ENCODE data around the gene LCN10. TPM values are rescaled to one million over a fixed set of nuclear protein-coding genes. Genes with fewer than 3 reads are reported as not detected.

The LCN10 gene
- total and polyA plus RNA-seq, 2 donors (not counting 3 experiments of a cell fraction or from before 2014, with no cell fraction given): not detected

GRCh38 chr9:136756836-136757235, 14.1 kb upstream of the LCN10 start:
- H3K9me3 ChIP-seq (replicated peaks; ENCODE audit: control insufficient read depth, insufficient read depth, low read length): no peaks in the 10 kb centered on the region
- TF ChIP-seq POLR2A (IDR thresholded peaks at IDR 0.05; ENCODE audit: low read depth, low read length): no peak
- TF ChIP-seq FOS (IDR thresholded peaks at IDR 0.05; ENCODE audit: borderline replicate concordance, insufficient read depth, low read length): no peak
- no peak for TF ChIP-seq POLR2AphosphoS5 (IDR thresholded peaks at IDR 0.05; ENCODE audit: insufficient read depth, low read depth, low read length)
- TF ChIP-seq MYC (IDR thresholded peaks at IDR 0.05; ENCODE audit: low read depth, low read length): no peak
- no peak for TF ChIP-seq CTCF (IDR thresholded peaks at IDR 0.05; ENCODE audit: extremely low read depth in 1 of 2, insufficient read depth in 1 of 2, low read depth in 1 of 2, low read length in 2 of 2)
- no peak for TF ChIP-seq JUN (IDR thresholded peaks at IDR 0.05; ENCODE audit: borderline replicate concordance, insufficient read depth, insufficient read length, low read depth)
- TF ChIP-seq EZH2 (IDR thresholded peaks at IDR 0.05; ENCODE audit: borderline replicate concordance, low read depth, low read length, severe bottlenecking): no peak
- no peak overlapping the region for H3K27ac ChIP-seq (ENCODE audit: insufficient read depth, low read depth, low read length)
- H3K4me1 ChIP-seq (ENCODE audit: control insufficient read depth, extremely low read depth, insufficient read depth, low read length): no peaks in the 10 kb centered on the region
- no peak overlapping the region for H3K9ac ChIP-seq (replicated peaks; ENCODE audit: extremely low read depth, insufficient read depth, low read length)
- DNase-seq (ENCODE audit: low read depth, low spot score): no peak
- dilution Hi-C loops (cut with MboI; ENCODE audit: extremely low pct_ligation_motif_present, low sequenced_read_pairs): no loop called here
- BruUV-seq (replicated peaks): no TSS peak
- peaks cover 0 to 3% of the 10 kb centered on the region in 2 experiments for H3K27me3 ChIP-seq (ENCODE audit: control insufficient read depth in 2 of 2, insufficient read depth in 2 of 2, low read length in 2 of 2)
- no peak for FAIRE-seq
- H3K36me3 ChIP-seq (ENCODE audit: control insufficient read depth in 2 of 2, extremely low read depth in 1 of 2, insufficient read depth in 2 of 2, low read length in 2 of 2): no peaks in the 10 kb centered on the region
- H3K4me2 ChIP-seq (ENCODE audit: insufficient read depth, low read length): no peak overlapping the region
- no peaks in the 10 kb centered on the region for H3K9me1 ChIP-seq (replicated peaks; ENCODE audit: control insufficient read depth, extremely low read depth, insufficient read depth, low read length)
- POLR2A ChIA-PET: no interaction called here
- intact Hi-C loops (cut with micrococcal nuclease): no loop called here
- no peak overlapping the region for H2AFZ ChIP-seq (ENCODE audit: low read depth, low read length)
- no peaks in the 10 kb centered on the region for H3K79me2 ChIP-seq (ENCODE audit: control insufficient read depth, insufficient read depth, low read length)
- CTCF ChIA-PET: no interaction called here
- no peaks in the 10 kb centered on the region for H4K20me1 ChIP-seq (replicated peaks; ENCODE audit: control insufficient read depth, extremely low read depth, insufficient read depth, low read length)
- no peak overlapping the region for H3K4me3 ChIP-seq (replicated peaks in 1 of 3; ENCODE audit: insufficient read depth in 1 of 3, low read depth in 1 of 3, low read length in 3 of 3)

GRCh38 chr9:136756134-136756438, 13.3 kb upstream of the LCN10 start:
- Histone ChIP-seq H3K79me2 (ENCODE audit: control insufficient read depth, insufficient read depth, low read length) (no peaks in the 10 kb centered on the region), H2AFZ (ENCODE audit: low read depth, low read length) (no peak overlapping the region), H3K4me1 (ENCODE audit: control insufficient read depth, extremely low read depth, insufficient read depth, low read length) (no peaks in the 10 kb centered on the region), H4K20me1 (replicated peaks; ENCODE audit: control insufficient read depth, extremely low read depth, insufficient read depth, low read length) (no peaks in the 10 kb centered on the region), H3K9me3 (replicated peaks; ENCODE audit: control insufficient read depth, insufficient read depth, low read length) (no peaks in the 10 kb centered on the region), H3K9ac (replicated peaks; ENCODE audit: extremely low read depth, insufficient read depth, low read length) (no peak overlapping the region), H3K27me3 (ENCODE audit: control insufficient read depth in 2 of 2, insufficient read depth in 2 of 2, low read length in 2 of 2) (peaks cover 3% of the 10 kb centered on the region in 2 experiments), H3K36me3 (ENCODE audit: control insufficient read depth in 2 of 2, extremely low read depth in 1 of 2, insufficient read depth in 2 of 2, low read length in 2 of 2) (no peaks in the 10 kb centered on the region), H3K27ac (ENCODE audit: insufficient read depth, low read depth, low read length) (no peak overlapping the region), H3K4me2 (ENCODE audit: insufficient read depth, low read length) (no peak overlapping the region), H3K9me1 (replicated peaks; ENCODE audit: control insufficient read depth, extremely low read depth, insufficient read depth, low read length) (no peaks in the 10 kb centered on the region), H3K4me3 (replicated peaks in 1 of 3; ENCODE audit: insufficient read depth in 1 of 3, low read depth in 1 of 3, low read length in 3 of 3) (no peak overlapping the region)
- FAIRE-seq (no peak), DNase-seq (ENCODE audit: low read depth, low spot score) (no peak)
- BruUV-seq (replicated peaks): no TSS peak
- ChIA-PET CTCF (no interaction called here), POLR2A (no interaction called here)
- dilution Hi-C loops (cut with MboI; ENCODE audit: extremely low pct_ligation_motif_present, low sequenced_read_pairs): no loop called here
- TF ChIP-seq EZH2 (IDR thresholded peaks at IDR 0.05; ENCODE audit: borderline replicate concordance, low read depth, low read length, severe bottlenecking) (no peak), JUN (IDR thresholded peaks at IDR 0.05; ENCODE audit: borderline replicate concordance, insufficient read depth, insufficient read length, low read depth) (no peak), FOS (IDR thresholded peaks at IDR 0.05; ENCODE audit: borderline replicate concordance, insufficient read depth, low read length) (no peak), CTCF (IDR thresholded peaks at IDR 0.05; ENCODE audit: extremely low read depth in 1 of 2, insufficient read depth in 1 of 2, low read depth in 1 of 2, low read length in 2 of 2) (no peak), POLR2A (IDR thresholded peaks at IDR 0.05; ENCODE audit: low read depth, low read length) (no peak), GATA2 (IDR thresholded peaks at IDR 0.05; ENCODE audit: insufficient read depth, insufficient read length, low read depth, low read length) (no peak), POLR2AphosphoS5 (IDR thresholded peaks at IDR 0.05; ENCODE audit: insufficient read depth, low read depth, low read length) (no peak), MYC (IDR thresholded peaks at IDR 0.05; ENCODE audit: low read depth, low read length) (no peak)
- TF ChIP-seq, protein P1, sequence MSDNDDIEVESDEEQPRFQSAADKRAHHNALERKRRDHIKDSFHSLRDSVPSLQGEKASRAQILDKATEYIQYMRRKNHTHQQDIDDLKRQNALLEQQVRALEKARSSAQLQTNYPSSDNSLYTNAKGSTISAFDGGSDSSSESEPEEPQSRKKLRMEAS (IDR thresholded peaks at IDR 0.05; ENCODE audit: insufficient read depth, insufficient read length): no peak
- intact Hi-C loops (cut with micrococcal nuclease): no loop called here
